Activated B cell treated with CpG ODN at 0.5 μM for 24 hours (primary cell): ENCODE results near the gene CREBRF. TPM values are rescaled to one million over a fixed set of nuclear protein-coding genes. Genes with fewer than 3 reads are reported as not detected.
"Not testable (repeated sequence)": the region's sequence is repeated elsewhere in the genome, so short reads cannot be mapped to it uniquely, and the experiment has no call there.

Experiments used
- ATAC-seq: fragments of 200-7000 bp; cut with Tn5 transposase; one replicate; pipeline ENCODE4 v1.10.0; 2021; ENCODE audit warnings: low read depth, mild to moderate bottlenecking, moderate library complexity
- CTCF ChIA-PET: fragments of 350-600 bp; sonication (Branson Sonifier 250); formaldehyde crosslinking; loops from one replicate; lab custom pipeline; 2021; ENCODE audit warnings: antibody characterized with exemption; lab: Charles Lee
- POLR2A ChIA-PET: fragments of 350-600 bp; sonication (Branson Sonifier 250); formaldehyde crosslinking; loops from one replicate; lab custom pipeline; 2021; ENCODE audit warnings: antibody characterized with exemption; lab: Charles Lee
- DNase-seq: peaks from one replicate; pipeline ENCODE4 v3.0.0; 2022
- H3K27ac Mint-ChIP-seq: one replicate; pipeline ENCODE4 v1.8.0; 2020; ENCODE audit warnings: mixed read lengths
- H3K27me3 Mint-ChIP-seq: one replicate; pipeline ENCODE4 v1.8.0; 2021; ENCODE audit warnings: mixed read lengths
- H3K36me3 Mint-ChIP-seq: one replicate; pipeline ENCODE4 v1.8.0; 2021; ENCODE audit warnings: low read depth, mixed read lengths
- H3K4me1 Mint-ChIP-seq: one replicate; pipeline ENCODE4 v1.8.0; 2021; ENCODE audit warnings: mixed read lengths
- H3K4me3 Mint-ChIP-seq: one replicate; pipeline ENCODE4 v1.8.0; 2020; ENCODE audit warnings: mild to moderate bottlenecking, mixed read lengths
- H3K9me3 Mint-ChIP-seq: one replicate; pipeline ENCODE4 v1.8.0; 2020; ENCODE audit warnings: mixed read lengths
- intact Hi-C: fragments of 100-400 bp; cut with micrococcal nuclease; formaldehyde crosslinking; loops from one replicate; pipeline ENCODE4 v1.15.1; 2024
- total RNA-seq: library from RNA; stranded (reverse); gene quantifications from 2 replicates; pipeline ENCODE4 v1.2.3, GENCODE V29; 2022
- TF ChIP-seq, protein P1 (sequence below): fragments of 200-600 bp; IDR thresholded peaks from one replicate; pipeline ENCODE4 v1.8.0; 2022; ENCODE audit warnings: antibody characterized with exemption, mild to moderate bottlenecking

Gene CREBRF
- total RNA-seq, 1 donor from 2014 or later = 37.4 TPM

DNA sequence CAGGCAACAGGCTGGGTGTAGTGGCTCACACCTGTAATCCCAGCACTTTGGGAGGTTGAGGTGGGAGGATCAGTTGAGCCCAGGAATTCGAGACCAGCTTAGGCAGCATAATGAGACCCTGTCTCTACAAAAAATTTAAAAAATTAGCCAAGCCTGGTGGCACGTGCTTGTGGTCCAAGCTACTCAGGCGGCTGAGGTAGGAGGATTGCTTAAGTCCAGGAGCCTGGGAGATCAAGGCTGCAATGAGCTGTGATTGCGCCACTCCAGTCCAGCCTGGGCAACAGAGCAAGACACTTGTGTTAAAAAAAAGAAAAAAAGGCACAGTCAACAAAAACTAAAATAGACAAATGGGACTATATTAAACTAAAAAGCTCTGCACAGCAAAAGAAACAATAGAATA is 43.3 kb upstream of the CREBRF start:
- Mint-ChIP-seq H3K27ac (no peak overlapping the region), H3K9me3 (no peaks in the 10 kb centered on the region), H3K27me3 (no peaks in the 10 kb centered on the region), H3K4me3 (no peak overlapping the region), H3K36me3 (peaks cover 18% of the 10 kb centered on the region), H3K4me1 (peaks cover 57% of the 10 kb centered on the region)
- TF ChIP-seq, protein P1, sequence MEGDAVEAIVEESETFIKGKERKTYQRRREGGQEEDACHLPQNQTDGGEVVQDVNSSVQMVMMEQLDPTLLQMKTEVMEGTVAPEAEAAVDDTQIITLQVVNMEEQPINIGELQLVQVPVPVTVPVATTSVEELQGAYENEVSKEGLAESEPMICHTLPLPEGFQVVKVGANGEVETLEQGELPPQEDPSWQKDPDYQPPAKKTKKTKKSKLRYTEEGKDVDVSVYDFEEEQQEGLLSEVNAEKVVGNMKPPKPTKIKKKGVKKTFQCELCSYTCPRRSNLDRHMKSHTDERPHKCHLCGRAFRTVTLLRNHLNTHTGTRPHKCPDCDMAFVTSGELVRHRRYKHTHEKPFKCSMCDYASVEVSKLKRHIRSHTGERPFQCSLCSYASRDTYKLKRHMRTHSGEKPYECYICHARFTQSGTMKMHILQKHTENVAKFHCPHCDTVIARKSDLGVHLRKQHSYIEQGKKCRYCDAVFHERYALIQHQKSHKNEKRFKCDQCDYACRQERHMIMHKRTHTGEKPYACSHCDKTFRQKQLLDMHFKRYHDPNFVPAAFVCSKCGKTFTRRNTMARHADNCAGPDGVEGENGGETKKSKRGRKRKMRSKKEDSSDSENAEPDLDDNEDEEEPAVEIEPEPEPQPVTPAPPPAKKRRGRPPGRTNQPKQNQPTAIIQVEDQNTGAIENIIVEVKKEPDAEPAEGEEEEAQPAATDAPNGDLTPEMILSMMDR = no peak
- ATAC-seq (no peak), DNase-seq (no peak)
- ChIA-PET POLR2A (no interaction called here), CTCF (no interaction called here)
- intact Hi-C loops = no loop called here

DNA sequence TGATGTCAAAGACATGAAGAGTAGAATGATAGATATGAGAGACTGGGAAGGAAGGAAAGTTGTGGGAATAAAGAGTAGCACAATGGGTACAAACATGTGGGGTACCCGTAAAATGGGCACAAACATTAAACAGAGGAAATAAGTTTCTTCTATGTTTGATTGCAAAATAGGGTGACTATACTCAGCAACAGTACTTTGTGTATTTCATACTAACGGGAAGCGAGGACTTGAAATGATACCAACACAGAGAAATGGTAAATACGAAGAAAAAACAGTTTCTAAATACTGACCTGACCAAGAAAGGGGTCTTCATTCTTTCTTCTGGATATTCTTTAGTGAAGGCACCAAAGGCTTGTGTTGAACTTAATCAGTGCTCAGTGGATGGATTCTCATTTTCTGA is 41.5 kb upstream of the CREBRF start:
- no peak for ATAC-seq
- Mint-ChIP-seq H3K4me1 (peaks cover 56% of the 10 kb centered on the region), H3K27me3 (no peaks in the 10 kb centered on the region), H3K9me3 (no peaks in the 10 kb centered on the region), H3K36me3 (peaks cover 20% of the 10 kb centered on the region), H3K27ac (no peak overlapping the region), H3K4me3 (no peak overlapping the region)
- intact Hi-C loops = no loop called here
- TF ChIP-seq, protein P1 = no peak
- no peak for DNase-seq
- ChIA-PET CTCF (no interaction called here), POLR2A (no interaction called here)

DNA sequence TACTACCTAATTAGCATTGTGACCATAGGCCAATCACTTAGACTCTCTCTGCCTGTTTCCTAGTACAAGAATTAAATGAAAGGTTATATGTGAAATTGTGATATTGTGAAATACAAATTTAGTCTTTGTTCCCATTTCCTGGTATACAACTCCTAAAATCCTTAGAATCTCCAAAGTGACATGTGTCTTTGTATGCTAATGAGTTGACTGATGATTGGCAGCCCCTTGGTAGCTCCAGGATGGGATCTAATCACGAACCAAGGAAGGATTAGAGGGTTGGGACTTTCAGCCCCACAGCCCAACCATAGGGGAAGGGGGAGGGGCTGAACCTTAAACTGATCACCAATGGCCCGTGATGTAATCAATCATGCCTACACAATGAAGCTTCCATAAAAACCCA is 41.0 kb upstream of the CREBRF start:
- H3K9me3 Mint-ChIP-seq = no peaks in the 10 kb centered on the region
- intact Hi-C loops = no loop called here
- CTCF ChIA-PET = no interaction called here
- ATAC-seq = no peak
- peaks cover 26% of the 10 kb centered on the region for H3K36me3 Mint-ChIP-seq
- peaks cover 51% of the 10 kb centered on the region for H3K4me1 Mint-ChIP-seq
- POLR2A ChIA-PET = interaction anchor here (0.6 kb wide), 1 partner anchor 17 kb away, joined by 3 read pairs; no protein-coding TSS in a partner anchor
- no peak for DNase-seq
- TF ChIP-seq, protein P1 = no peak
- H3K4me3 Mint-ChIP-seq = no peak overlapping the region
- H3K27me3 Mint-ChIP-seq = no peaks in the 10 kb centered on the region
- peak overlapping the region; percentile 42 for H3K27ac Mint-ChIP-seq

DNA sequence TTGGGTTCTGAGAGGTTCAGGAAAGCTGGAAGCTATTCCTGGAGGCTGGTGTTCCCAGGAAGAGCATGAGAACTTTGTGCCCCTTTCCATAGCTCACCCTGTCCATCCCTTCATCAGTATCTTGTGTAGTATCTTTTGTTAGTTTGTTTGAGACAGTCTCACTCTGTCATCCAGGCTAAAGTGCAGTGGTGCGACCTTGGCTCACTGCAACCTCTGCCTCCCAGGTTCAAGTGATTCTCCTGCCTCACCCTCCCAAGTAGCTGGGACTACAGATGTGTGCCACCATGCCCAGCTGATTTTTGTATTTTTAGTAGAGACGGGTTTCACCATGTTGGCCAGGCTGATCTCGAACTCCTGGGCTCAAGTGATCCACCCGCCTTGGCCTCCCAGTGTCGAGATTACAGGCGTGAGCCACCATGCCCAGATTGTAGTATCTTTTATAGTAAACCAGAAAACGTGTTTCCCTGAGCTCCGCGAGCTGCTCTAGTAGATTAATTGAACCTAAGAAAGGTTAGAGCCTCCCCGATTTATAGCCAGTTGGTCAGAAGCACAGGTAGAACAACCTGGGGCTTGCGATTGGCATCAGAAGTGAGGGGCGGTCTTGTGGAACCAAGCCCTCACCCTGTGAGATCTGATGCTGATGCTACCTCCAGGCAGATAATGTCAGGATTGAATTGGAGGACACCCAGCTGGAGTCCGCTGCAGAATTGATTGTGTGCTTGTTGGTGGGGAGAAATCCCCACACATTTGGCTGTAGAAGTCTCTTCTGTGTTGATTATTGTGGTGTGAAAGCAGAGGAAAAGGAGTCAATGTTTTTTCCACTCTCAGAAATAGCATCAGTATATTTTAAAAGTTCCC is 40.3 kb upstream of the CREBRF start:
- TF ChIP-seq, protein P1 = no peak
- Mint-ChIP-seq H3K27ac (peak overlapping the region; percentile 67), H3K4me3 (no peak overlapping the region), H3K4me1 (peaks cover 44% of the 10 kb centered on the region), H3K9me3 (no peaks in the 10 kb centered on the region), H3K36me3 (peaks cover 27% of the 10 kb centered on the region), H3K27me3 (no peaks in the 10 kb centered on the region)
- ChIA-PET CTCF (no interaction called here), POLR2A (interaction anchor here (0.6 kb wide), 1 partner anchor 18 kb away, joined by 3 read pairs; no protein-coding TSS in a partner anchor)
- no peak for DNase-seq
- no peak for ATAC-seq
- intact Hi-C loops = no loop called here

DNA sequence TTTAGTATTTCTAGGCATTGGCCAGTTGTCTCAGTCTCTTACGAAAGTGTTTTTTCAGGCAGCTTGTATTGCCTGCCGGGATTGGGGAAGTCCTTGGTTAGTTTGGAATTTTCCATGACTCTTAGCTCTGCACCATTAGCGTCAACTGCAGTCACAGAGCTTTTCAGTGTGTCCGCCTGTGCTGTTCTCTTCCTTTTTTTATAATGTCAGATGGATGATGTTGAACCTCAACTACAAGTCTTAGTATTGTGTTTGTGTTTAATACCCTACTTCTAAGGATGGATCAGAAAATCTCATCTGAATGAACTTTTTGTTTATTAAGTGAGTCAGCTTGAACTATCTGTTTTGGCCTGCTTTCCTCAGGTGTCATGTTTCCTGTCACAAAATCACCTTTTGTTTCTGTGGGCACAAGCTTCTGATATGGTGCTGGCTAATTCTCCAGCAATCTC is 39.5 kb upstream of the CREBRF start:
- intact Hi-C loops = no loop called here
- ChIA-PET POLR2A (no interaction called here), CTCF (no interaction called here)
- Mint-ChIP-seq H3K9me3 (no peaks in the 10 kb centered on the region), H3K4me1 (peaks cover 41% of the 10 kb centered on the region), H3K4me3 (no peak overlapping the region), H3K36me3 (peaks cover 32% of the 10 kb centered on the region), H3K27me3 (no peaks in the 10 kb centered on the region), H3K27ac (peak overlapping the region; percentile 67)
- TF ChIP-seq, protein P1 = no peak
- peak; percentile 34 for ATAC-seq
- no peak for DNase-seq

DNA sequence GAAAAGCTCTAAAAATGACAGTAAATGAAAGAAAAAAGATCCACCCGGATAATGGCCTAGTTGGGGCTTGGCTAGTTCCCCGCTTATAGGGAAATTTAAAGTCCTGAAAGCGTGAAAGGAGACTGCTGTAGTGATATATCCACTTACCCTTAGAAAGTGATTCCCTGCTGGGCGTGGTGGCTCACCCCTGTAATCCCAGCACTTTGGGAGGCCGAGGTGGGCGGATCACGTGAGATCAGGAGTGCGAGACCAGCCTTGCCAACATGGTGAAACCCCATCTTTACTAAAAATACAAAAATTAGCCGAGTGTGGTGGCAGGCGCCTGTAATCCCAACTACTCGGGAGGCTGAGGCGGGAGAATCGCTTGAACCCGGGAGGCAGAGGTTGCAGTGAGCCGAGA is 39.1 kb upstream of the CREBRF start:
- H3K9me3 Mint-ChIP-seq, CTCF ChIA-PET, ATAC-seq, DNase-seq, H3K27me3 Mint-ChIP-seq, H3K4me3 Mint-ChIP-seq, intact Hi-C loops: not testable (repeated sequence)
- POLR2A ChIA-PET = interaction anchor here (0.7 kb wide), 1 partner anchor 34 kb away, joined by 10 read pairs; no protein-coding TSS in a partner anchor
- Mint-ChIP-seq H3K36me3 (peaks cover 33% of the 10 kb centered on the region), H3K4me1 (peaks cover 38% of the 10 kb centered on the region), H3K27ac (peak overlapping the region; percentile 67)
